Panc1 (cell line): ENCODE results near the gene KCNJ12. TPM values are rescaled to one million over a fixed set of nuclear protein-coding genes. Genes with fewer than 3 reads are reported as not detected.
"Not testable (repeated sequence)": the region's sequence is repeated elsewhere in the genome, so short reads cannot be mapped to it uniquely, and the experiment has no call there.

Experiments used
- ATAC-seq: fragments of 200-7000 bp; cut with Tn5 transposase; 2 replicates; pipeline ENCODE4 v1.9.1; 2020; ENCODE audit warnings: mild to moderate bottlenecking, moderate library complexity
- BruUV-seq: library from RNA; stranded (reverse); fragments of 400-500 nt; replicated peaks from 2 replicates; lab custom pipeline; 2021; lab: Mats Ljungman, UMichigan
- CTCF ChIA-PET: fragments of 300-600 bp; sonication (Branson Sonifier 250); formaldehyde crosslinking; loops from one replicate; lab custom pipeline; 2022; ENCODE audit warnings: antibody characterized with exemption; lab: Charles Lee
- POLR2A ChIA-PET: fragments of 300-600 bp; sonication (Branson Sonifier 250); formaldehyde crosslinking; loops from one replicate; lab custom pipeline; 2022; ENCODE audit warnings: antibody characterized with exemption; lab: Charles Lee
- DNase-seq: peaks from one replicate; pipeline ENCODE4 v3.0.0-alpha.2; 2010; ENCODE audit warnings: low read depth, low spot score
- H3K27ac ChIP-seq: 2 replicates; pipeline ENCODE4 v1.5.1; 2011; ENCODE audit warnings: mild to moderate bottlenecking, low read length, inconsistent platforms
- H3K27me3 ChIP-seq: fragments of 200-500 bp; sonication (Bioruptor generic); 2 replicates; pipeline ENCODE4 v1.6.0; 2014; ENCODE audit warnings: low read length, inconsistent platforms; ENCODE audit not compliant: control insufficient read depth, insufficient read depth
- H3K36me3 ChIP-seq: fragments of 200-500 bp; sonication (Bioruptor generic); 2 replicates; pipeline ENCODE4 v1.5.1; 2014; ENCODE audit warnings: inconsistent platforms, mild to moderate bottlenecking, low read length, moderate library complexity; ENCODE audit not compliant: control insufficient read depth, insufficient read depth
- H3K4me1 ChIP-seq: 2 replicates; pipeline ENCODE4 v1.5.1; 2011; ENCODE audit warnings: inconsistent platforms, mild to moderate bottlenecking, low read length, moderate library complexity; ENCODE audit not compliant: control insufficient read depth, insufficient read depth
- H3K4me3 ChIP-seq, 2 experiments: 2 replicates each; pipeline ENCODE4 v1.5.1; 2011 to 2012; ENCODE audit warnings: low read depth in 2 of 2, low read length in 2 of 2, mild to moderate bottlenecking in 2 of 2, inconsistent platforms in 1 of 2, moderate library complexity in 1 of 2
- H3K9me3 ChIP-seq: fragments of 200-500 bp; sonication (Bioruptor generic); 2 replicates; pipeline ENCODE4 v1.5.1; 2014; ENCODE audit warnings: low read depth, mild to moderate bottlenecking, inconsistent platforms, low read length, moderate library complexity; ENCODE audit not compliant: control insufficient read depth, insufficient read depth
- CTCF ChIP-seq: fragments of 450-650 bp; IDR thresholded peaks from 2 replicates; pipeline ENCODE4 v1.5.1; 2017; ENCODE audit warnings: mild to moderate bottlenecking
- POLR2AphosphoS5 ChIP-seq: IDR thresholded peaks from 2 replicates; pipeline ENCODE4 v1.6.1; 2012; ENCODE audit warnings: mild to moderate bottlenecking, low read depth, low read length, moderate library complexity
- REST ChIP-seq, 2 experiments: IDR thresholded peaks; 2 replicates each; pipeline ENCODE4 v1.6.1; 2011 to 2012; ENCODE audit warnings: low read depth in 2 of 2, control low read depth in 1 of 2, low read length in 1 of 2, mild to moderate bottlenecking in 1 of 2, moderate library complexity in 1 of 2; ENCODE audit not compliant: insufficient read depth in 1 of 2
- SIN3A ChIP-seq: IDR thresholded peaks from 2 replicates; pipeline ENCODE4 v1.6.1; 2012; ENCODE audit warnings: low read depth, mild to moderate bottlenecking, low read length, moderate library complexity, borderline replicate concordance; ENCODE audit not compliant: insufficient read depth
- TCF7L2 ChIP-seq: IDR thresholded peaks from 2 replicates; pipeline ENCODE4 v1.6.1; 2011; ENCODE audit warnings: mild to moderate bottlenecking, low read depth, low read length, inconsistent platforms
- in situ Hi-C: cut with HindIII; loops from 2 replicates; pipeline ENCODE4 v1.10.0; 2016; ENCODE audit warnings: low sequenced_read_pairs, low pct_unique_long_range_greater_than_20kb
- intact Hi-C: fragments of 100-400 bp; cut with micrococcal nuclease; formaldehyde crosslinking; loops from one replicate; pipeline ENCODE4 v1.10.0; 2022; ENCODE audit not compliant: unreplicated experiment
- total RNA-seq: library from RNA; stranded (reverse); gene quantifications from one replicate; pipeline ENCODE4 v1.2.1, GENCODE V29; 2021; ENCODE audit not compliant: unreplicated experiment

Gene KCNJ12
- total RNA-seq, 1 experiment from 2014 or later: 2.7 TPM

GRCh38 chr17:21339011-21339410, 37.1 kb upstream of the KCNJ12 start:
- no TSS peak for BruUV-seq
- H3K9me3 ChIP-seq: no peaks in the 10 kb centered on the region
- CTCF ChIA-PET: no interaction called here
- no peaks in the 10 kb centered on the region for H3K36me3 ChIP-seq
- intact Hi-C loops (no loop called here), in situ Hi-C loops (no loop called here)
- DNase-seq: no peak
- no peak overlapping the region for H3K27ac ChIP-seq
- no peaks in the 10 kb centered on the region for H3K4me1 ChIP-seq
- no peaks in the 10 kb centered on the region for H3K27me3 ChIP-seq
- POLR2A ChIA-PET: no interaction called here
- no peak for ATAC-seq
- TF ChIP-seq POLR2AphosphoS5 (no peak), TCF7L2 (no peak), SIN3A (no peak), REST (IDR thresholded peaks at IDR 0.05; ENCODE audit: insufficient read depth in 1 of 2, low read depth in 2 of 2, low read length in 1 of 2) (no peak), CTCF (no peak)
- H3K4me3 ChIP-seq: no peak overlapping the region

GRCh38 chr17:21339571-21339970, 36.6 kb upstream of the KCNJ12 start:
- H3K27me3 ChIP-seq, CTCF ChIA-PET, H3K4me1 ChIP-seq, in situ Hi-C loops, DNase-seq, POLR2A ChIA-PET, H3K36me3 ChIP-seq, BruUV-seq, intact Hi-C loops, ATAC-seq, H3K4me3 ChIP-seq, H3K27ac ChIP-seq, H3K9me3 ChIP-seq: not testable (repeated sequence)

- BruUV-seq, H3K36me3 ChIP-seq, H3K4me3 ChIP-seq, H3K4me1 ChIP-seq, H3K27me3 ChIP-seq, CTCF ChIA-PET, in situ Hi-C loops, POLR2A ChIA-PET, ATAC-seq, intact Hi-C loops, H3K27ac ChIP-seq, DNase-seq, H3K9me3 ChIP-seq: not testable (repeated sequence)
Observed at GRCh38 chr17:21340407-21340806, 35.8 kb upstream of the KCNJ12 start.

- in situ Hi-C loops: not testable (repeated sequence)
Observed at GRCh38 chr17:21341279-21341678, 34.9 kb upstream of the KCNJ12 start.

GRCh38 chr17:21341925-21342540, 34.1 kb upstream of the KCNJ12 start:
- H3K27ac ChIP-seq, CTCF ChIA-PET, BruUV-seq, POLR2A ChIA-PET, H3K36me3 ChIP-seq, H3K9me3 ChIP-seq, intact Hi-C loops, H3K4me3 ChIP-seq, DNase-seq, H3K4me1 ChIP-seq, ATAC-seq, H3K27me3 ChIP-seq, in situ Hi-C loops: not testable (repeated sequence)

More at GRCh38 chr17:21341279-21341678, 34.9 kb upstream of the KCNJ12 start:
- H3K27me3 ChIP-seq, H3K36me3 ChIP-seq, POLR2A ChIA-PET, BruUV-seq, DNase-seq, CTCF ChIA-PET, H3K4me3 ChIP-seq, H3K4me1 ChIP-seq, intact Hi-C loops, H3K9me3 ChIP-seq, ATAC-seq, H3K27ac ChIP-seq: not testable (repeated sequence)
